Right lobe of liver (tissue), 6 donors: ENCODE data around the gene UNC119. TPM values are rescaled to one million over a fixed set of nuclear protein-coding genes. Genes with fewer than 3 reads are reported as not detected.

Experiments used
- ATAC-seq, 4 donors: fragments of 200-7000 bp; cut with Tn5 transposase; one replicate each; pipeline ENCODE4 v1.9.1; 2020; ENCODE audit warnings: mild to moderate bottlenecking in 4 of 4, moderate library complexity in 4 of 4
- DNase-seq, 3 donors: peaks; one replicate each; pipeline ENCODE4 v3.0.0-alpha.2; 2020
- H3K27ac ChIP-seq, 3 donors: fragments of 200-600 bp; one replicate each; pipeline ENCODE4 v1.8.0; 2022
- H3K27me3 ChIP-seq, 2 donors: fragments of 200-600 bp; one replicate each; pipeline ENCODE4 v1.8.0; 2022
- H3K36me3 ChIP-seq, 4 donors: fragments of 200-600 bp; sonication (generic) in 1 of 4; one replicate each; pipeline versions ENCODE4 v1.5.1 to v1.8.0; 2017 to 2022; ENCODE audit warnings: control low read depth in 1 of 4
- H3K4me1 ChIP-seq, 4 donors: fragments of 200-600 bp; sonication (generic) in 1 of 4; one replicate each; pipeline versions ENCODE4 v1.5.1 to v1.8.0; 2017 to 2022; ENCODE audit warnings: control low read depth in 1 of 4
- H3K4me3 ChIP-seq, 3 donors: fragments of 200-600 bp; one replicate each; pipeline ENCODE4 v1.8.0; 2022
- H3K9me3 ChIP-seq, 4 donors: fragments of 200-600 bp; sonication (generic) in 1 of 4; one replicate each; pipeline versions ENCODE4 v1.5.1 to v1.8.0; 2017 to 2022; ENCODE audit warnings: control low read depth in 1 of 4
- POLR2A ChIP-seq: fragments of 450-650 bp; IDR thresholded peaks from one replicate; pipeline ENCODE4 v1.6.1; 2017; ENCODE audit warnings: antibody characterized with exemption, mild to moderate bottlenecking
- WGBS: methylation state at CpG from one replicate; pipeline ENCODE4 v1.1.6; 2018; ENCODE audit warnings: low coverage, low lambda C conversion rate; ENCODE audit not compliant: insufficient coverage; ENCODE audit errors: missing lambda C conversion rate; 5-methylcytosine and 5-hydroxymethylcytosine counted together
- intact Hi-C, 2 donors: fragments of 100-400 bp; cut with DNase I; formaldehyde crosslinking; loops; one replicate each; pipeline versions ENCODE4 v1.11.2 to v1.14.1; 2022
- total RNA-seq, 6 experiments: library from RNA; depleted of rRNA in 2 of 6; stranded (reverse); fragments of >200 nt in 2 of 6; fragmentation: NEBNext Ultra II Directional in 3 of 6; extraction: Animal tissue kit (Norgen Biotek cat#: 25700) in 3 of 6; gene quantifications; one replicate each; pipeline versions ENCODE4 v1.1.0 to v1.2.4, GENCODE V29; 2016 to 2023
- TF ChIP-seq, protein P1 (sequence below), 4 donors: fragments of 200-600 bp in 3 of 4; fragments of 450-650 bp in 1 of 4; IDR thresholded peaks; one replicate each; pipeline versions ENCODE4 v1.5.1 to v1.8.0; 2016 to 2022; ENCODE audit warnings: antibody characterized with exemption in 4 of 4, mild to moderate bottlenecking in 2 of 4
- donor health status: DM: no; HTN: yes; CAD: no.
- donor health status: DM: no; HTN: no; CAD: no.
- donor health status: DM: no; HTN: no; CAD: no.
- donor health status: DM: no; HTN: yes; CAD: no.
- donor health status: DM: no; HTN: yes; CAD: no.

Gene UNC119
- total RNA-seq, 6 experiments from 2014 or later, result 11.5 to 37.8 (median 13.1) TPM

DNA sequence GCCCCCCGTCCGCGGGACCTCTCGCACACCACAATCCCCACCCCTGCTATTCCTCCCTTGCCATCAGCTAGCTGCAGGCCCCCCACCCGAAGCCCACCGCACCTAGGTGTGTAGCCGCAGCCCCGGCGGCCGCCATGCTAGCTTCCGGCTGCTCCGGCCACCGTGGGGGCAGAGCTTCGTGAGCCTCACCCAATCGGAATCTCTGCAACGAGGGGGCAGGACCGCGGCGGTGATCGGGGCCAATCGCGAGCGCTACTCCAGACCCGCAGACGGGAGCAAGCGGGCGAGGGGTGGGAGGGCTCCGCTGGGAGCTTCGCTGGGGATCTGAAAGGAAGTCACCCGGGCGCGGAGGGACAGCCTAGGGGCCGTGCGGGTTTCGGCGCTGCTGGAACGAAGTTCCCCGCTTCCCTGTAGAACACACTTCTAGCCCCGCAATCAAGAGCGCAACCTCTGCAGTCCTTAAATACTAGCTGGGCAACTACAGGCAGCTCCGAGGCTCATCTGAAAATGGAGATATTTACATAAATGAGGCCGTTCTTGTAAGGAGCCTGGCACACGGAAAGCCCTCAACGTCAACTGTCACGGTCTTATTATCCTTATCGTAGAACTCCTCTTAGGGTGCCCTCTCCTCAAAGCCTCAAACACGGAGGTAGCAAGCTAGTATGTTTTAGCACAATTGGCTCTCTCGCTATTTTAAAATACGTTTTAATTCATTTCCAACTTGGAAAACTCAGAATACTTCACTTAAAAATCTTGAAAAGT is 19.1 kb upstream of the UNC119 start, which contains the start of gene PIGS:
PIGS (minus strand) TSS at position 164 of the 762 bp plus-strand sequence; CDS start at position 136, 28 bp downstream.
- no peaks in the 10 kb centered on the region for H3K9me3 ChIP-seq
- peaks cover 0 to 8% (median 0%) of the 10 kb centered on the region in 4 donors for H3K36me3 ChIP-seq
- peaks cover 0 to 27% (median 11%) of the 10 kb centered on the region in 4 donors for H3K4me1 ChIP-seq
- ATAC-seq (peak; percentile 96 to 99 (median 98)), DNase-seq (peak; percentile 97 to 98 (median 97))
- H3K27me3 ChIP-seq, result no peaks in the 10 kb centered on the region
- WGBS, result 1% methylated on average over 24 of the region's 49 CpGs
- H3K4me3 ChIP-seq, result peak within 1 kb of the TSS; percentile 73 to 99 (median 98)
- TF ChIP-seq POLR2A, result peak; percentile 75
- TF ChIP-seq, protein P1, sequence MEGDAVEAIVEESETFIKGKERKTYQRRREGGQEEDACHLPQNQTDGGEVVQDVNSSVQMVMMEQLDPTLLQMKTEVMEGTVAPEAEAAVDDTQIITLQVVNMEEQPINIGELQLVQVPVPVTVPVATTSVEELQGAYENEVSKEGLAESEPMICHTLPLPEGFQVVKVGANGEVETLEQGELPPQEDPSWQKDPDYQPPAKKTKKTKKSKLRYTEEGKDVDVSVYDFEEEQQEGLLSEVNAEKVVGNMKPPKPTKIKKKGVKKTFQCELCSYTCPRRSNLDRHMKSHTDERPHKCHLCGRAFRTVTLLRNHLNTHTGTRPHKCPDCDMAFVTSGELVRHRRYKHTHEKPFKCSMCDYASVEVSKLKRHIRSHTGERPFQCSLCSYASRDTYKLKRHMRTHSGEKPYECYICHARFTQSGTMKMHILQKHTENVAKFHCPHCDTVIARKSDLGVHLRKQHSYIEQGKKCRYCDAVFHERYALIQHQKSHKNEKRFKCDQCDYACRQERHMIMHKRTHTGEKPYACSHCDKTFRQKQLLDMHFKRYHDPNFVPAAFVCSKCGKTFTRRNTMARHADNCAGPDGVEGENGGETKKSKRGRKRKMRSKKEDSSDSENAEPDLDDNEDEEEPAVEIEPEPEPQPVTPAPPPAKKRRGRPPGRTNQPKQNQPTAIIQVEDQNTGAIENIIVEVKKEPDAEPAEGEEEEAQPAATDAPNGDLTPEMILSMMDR (IDR thresholded peaks at IDR 0.05), result no peak
- intact Hi-C loops, result no loop called here
- peak within 1 kb of the TSS; percentile 66 to 83 (median 70) for H3K27ac ChIP-seq

DNA sequence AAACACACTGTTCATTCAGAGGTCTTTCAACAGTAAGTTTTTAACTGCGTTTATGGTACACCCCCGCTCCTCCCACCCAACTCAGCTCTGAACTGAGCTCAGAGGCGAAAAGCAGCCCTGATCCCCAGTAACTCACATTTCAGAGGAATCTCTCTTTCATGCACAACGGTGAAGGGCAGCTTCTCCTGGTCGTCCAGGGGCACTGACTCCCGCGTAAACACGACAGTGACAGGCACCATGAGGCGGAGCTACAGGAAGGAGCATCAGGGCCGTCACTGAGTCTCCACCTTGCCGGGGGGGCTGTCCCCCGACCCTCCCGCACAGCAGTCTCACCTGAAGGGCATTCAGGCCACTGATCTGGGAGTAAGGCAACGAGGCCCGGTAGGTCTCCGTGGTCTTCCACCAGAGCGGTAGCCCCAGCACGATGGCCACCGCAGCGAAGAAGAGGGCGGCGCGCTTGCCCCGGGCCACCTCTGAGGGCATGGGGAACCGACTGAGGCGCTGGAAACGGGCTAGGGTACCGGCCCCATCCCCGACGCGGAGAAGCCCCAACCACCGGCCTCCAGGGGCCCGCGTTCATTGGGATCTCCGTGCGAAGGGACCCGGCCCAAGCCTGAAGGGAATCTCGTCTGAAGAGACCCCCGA is 18.4 kb upstream of the UNC119 start:
- H3K27ac ChIP-seq, result peak overlapping the region; percentile 66 to 83 (median 70)
- peak overlapping the region; percentile 73 to 99 (median 98) for H3K4me3 ChIP-seq
- DNase-seq, result peak in 2 of 3 donors; percentile 65 to 68
- H3K36me3 ChIP-seq, result peaks cover 0 to 8% (median 0%) of the 10 kb centered on the region in 4 donors
- peak; percentile 61 to 69 (median 64) for ATAC-seq
- H3K27me3 ChIP-seq, result no peaks in the 10 kb centered on the region
- no peak for TF ChIP-seq POLR2A
- TF ChIP-seq, protein P1 (IDR thresholded peaks at IDR 0.05), result no peak
- 0% methylated on average over 7 of the region's 39 CpGs for WGBS
- no peaks in the 10 kb centered on the region for H3K9me3 ChIP-seq
- peaks cover 0 to 24% (median 11%) of the 10 kb centered on the region in 4 donors for H3K4me1 ChIP-seq
- intact Hi-C loops, result no loop called here

DNA sequence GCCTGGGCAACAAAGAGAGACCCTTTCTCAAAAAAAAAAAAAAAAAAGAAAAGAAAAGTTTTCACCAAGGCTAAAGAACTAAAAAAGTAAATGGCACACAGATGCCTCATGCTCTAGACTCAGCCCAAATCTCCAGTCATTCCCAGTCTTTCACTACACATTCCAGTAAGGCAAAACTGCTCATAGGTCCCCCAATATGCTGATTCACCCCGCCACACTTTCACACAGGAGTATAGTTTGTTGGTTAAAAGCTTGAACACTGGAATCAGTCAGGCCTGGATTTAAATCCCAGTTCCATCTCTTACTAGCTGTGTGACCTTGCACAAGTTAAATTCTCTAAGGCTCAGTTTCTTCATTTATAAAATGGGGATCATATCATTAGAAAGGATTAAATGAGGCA is 17.0 kb upstream of the UNC119 start:
- Histone ChIP-seq H3K27me3 (no peaks in the 10 kb centered on the region), H3K27ac (no peak overlapping the region), H3K9me3 (no peaks in the 10 kb centered on the region), H3K36me3 (peaks cover 0 to 6% (median 0%) of the 10 kb centered on the region in 4 donors), H3K4me1 (peaks cover 0 to 21% (median 11%) of the 10 kb centered on the region in 4 donors), H3K4me3 (no peak overlapping the region)
- intact Hi-C loops, result no loop called here
- ATAC-seq (no peak), DNase-seq (no peak)
- TF ChIP-seq POLR2A, result no peak
- TF ChIP-seq, protein P1 (IDR thresholded peaks at IDR 0.05), result no peak
- 100% methylated on average over 1 of the region's 1 CpG for WGBS

DNA sequence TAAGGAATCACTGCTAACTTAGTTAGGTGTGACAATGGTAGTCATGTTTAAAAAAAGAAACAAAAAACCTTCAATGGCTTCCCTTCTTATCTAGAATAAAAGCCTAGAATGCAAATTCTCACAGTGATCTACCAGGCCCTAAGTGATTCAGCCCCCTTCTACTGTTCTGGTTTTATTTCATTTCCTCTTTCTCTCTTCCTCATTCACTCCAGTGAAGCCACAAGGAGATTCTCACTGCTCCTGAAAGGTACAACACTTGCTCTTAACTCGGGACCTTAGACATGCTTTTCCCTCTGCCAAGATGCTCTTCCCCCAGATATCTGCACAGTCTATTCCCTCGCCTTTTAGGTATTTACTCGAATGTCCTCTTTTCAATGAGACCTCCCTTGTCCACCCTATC is 15.2 kb upstream of the UNC119 start:
- peaks cover 0 to 21% (median 11%) of the 10 kb centered on the region in 4 donors for H3K4me1 ChIP-seq
- H3K9me3 ChIP-seq, result no peaks in the 10 kb centered on the region
- no peak overlapping the region for H3K4me3 ChIP-seq
- intact Hi-C loops, result no loop called here
- 69% methylated on average over 3 of the region's 3 CpGs for WGBS
- H3K27ac ChIP-seq, result no peak overlapping the region
- ATAC-seq (no peak), DNase-seq (no peak)
- peaks cover 0 to 10% (median 3%) of the 10 kb centered on the region in 4 donors for H3K36me3 ChIP-seq
- no peaks in the 10 kb centered on the region for H3K27me3 ChIP-seq
- TF ChIP-seq, protein P1 (IDR thresholded peaks at IDR 0.05), result no peak
- TF ChIP-seq POLR2A, result no peak
